ENCODE data around the gene STOX1.
"Not testable (repeated sequence)": the region's sequence is repeated elsewhere in the genome, so short reads cannot be mapped to it uniquely, and the experiment has no call there.

STOX1 gene, protein sequence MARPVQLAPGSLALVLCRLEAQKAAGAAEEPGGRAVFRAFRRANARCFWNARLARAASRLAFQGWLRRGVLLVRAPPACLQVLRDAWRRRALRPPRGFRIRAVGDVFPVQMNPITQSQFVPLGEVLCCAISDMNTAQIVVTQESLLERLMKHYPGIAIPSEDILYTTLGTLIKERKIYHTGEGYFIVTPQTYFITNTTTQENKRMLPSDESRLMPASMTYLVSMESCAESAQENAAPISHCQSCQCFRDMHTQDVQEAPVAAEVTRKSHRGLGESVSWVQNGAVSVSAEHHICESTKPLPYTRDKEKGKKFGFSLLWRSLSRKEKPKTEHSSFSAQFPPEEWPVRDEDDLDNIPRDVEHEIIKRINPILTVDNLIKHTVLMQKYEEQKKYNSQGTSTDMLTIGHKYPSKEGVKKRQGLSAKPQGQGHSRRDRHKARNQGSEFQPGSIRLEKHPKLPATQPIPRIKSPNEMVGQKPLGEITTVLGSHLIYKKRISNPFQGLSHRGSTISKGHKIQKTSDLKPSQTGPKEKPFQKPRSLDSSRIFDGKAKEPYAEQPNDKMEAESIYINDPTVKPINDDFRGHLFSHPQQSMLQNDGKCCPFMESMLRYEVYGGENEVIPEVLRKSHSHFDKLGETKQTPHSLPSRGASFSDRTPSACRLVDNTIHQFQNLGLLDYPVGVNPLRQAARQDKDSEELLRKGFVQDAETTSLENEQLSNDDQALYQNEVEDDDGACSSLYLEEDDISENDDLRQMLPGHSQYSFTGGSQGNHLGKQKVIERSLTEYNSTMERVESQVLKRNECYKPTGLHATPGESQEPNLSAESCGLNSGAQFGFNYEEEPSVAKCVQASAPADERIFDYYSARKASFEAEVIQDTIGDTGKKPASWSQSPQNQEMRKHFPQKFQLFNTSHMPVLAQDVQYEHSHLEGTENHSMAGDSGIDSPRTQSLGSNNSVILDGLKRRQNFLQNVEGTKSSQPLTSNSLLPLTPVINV

GRCh38 chr10:68826764-68827591, at the start of gene STOX1:
TSS of gene STOX1 (plus strand) at chr10:68827531. CDS start at chr10:68827624, 93 bp downstream.
- peak; percentile 72 for DNase-seq

- DNase-seq, result no peak
These were observed 45.4 kb upstream of the STOX1 start for GRCh38 chr10:68781613-68782574.

GRCh38 chr10:68784476-68784875, 42.9 kb upstream of the STOX1 start:
- no peak for DNase-seq

DNA sequence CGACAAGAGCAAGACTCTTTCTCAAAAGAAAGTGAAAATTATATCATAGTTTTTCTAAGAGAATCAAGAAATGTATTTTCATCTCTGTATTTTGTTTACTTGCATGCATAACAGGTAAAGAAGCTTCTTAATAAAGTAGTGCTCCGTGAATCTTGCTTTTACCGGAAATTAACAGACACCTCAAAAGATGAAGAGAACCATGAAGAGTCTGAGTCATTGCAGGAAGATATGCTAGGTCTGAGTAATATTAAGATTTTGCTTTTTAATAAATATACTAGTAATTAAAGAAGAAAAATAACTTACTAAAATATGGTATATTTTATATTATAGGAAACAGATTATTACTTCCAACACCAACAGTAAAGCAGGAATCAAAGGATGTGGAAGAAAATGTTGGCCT, 39.5 kb upstream of the STOX1 start:
- no peak for DNase-seq

GRCh38 chr10:68790476-68790875, 36.9 kb upstream of the STOX1 start:
- no peak for DNase-seq

DNA sequence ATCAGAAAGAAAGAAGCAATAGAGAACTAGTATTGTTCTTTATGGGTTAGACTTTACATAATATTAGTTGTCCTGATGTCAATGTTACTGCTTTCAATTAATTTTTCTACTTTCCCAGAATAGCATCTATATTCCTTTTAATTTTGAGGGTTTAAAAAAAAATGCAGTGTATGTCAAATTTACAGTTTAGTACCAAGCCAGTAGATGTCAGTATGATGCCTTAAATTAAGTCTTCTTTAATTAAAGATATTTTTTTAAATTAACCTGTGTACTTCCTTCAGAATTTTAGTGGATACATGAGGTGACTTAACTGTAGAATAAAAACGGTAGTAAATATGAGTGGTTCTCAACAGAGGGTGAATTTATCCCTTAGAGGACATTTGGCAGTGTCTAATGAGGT, 35.2 kb upstream of the STOX1 start:
- no peak for DNase-seq

GRCh38 chr10:68795886-68796532, 31.3 kb upstream of the STOX1 start:
- DNase-seq, result no peak

DNA sequence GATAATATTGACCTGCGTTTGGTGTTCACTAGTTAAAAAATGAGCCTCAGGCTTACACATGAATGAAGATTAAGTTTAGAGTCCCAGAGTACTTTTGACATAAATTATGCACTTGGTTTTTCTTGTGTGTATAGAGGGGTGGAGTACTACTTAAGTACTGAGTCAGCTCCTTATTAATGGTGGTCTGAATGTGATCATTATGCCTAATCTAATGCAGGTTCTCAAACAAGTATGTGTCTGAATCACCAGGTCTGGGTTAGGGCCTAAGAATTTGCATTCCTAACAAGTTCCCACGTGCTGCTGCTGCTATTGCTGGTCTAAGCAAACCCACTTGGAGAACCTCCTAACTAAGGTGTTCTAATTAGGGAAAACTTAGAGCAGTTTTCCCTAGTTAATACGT, 30.7 kb upstream of the STOX1 start:
- no peak for DNase-seq

DNA sequence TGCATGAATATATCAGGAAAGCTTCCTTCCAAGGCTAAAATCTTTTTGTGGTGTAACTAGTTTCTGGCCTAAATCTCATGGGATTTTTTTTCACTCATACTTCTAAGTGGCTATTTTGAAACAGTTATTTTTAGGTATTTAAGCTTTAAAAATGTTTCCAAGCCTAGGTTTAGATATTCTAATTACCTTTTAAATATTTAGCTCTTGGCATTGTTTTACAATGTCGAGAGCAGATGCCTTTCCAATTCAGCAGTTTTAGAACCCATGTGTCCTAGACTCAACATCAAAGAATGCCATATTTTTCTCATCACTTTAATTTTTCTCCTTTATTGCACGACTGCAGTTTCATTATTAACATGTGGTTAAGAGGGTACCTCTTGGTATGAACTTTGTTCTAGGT, 27.1 kb upstream of the STOX1 start:
- DNase-seq, result no peak

GRCh38 chr10:68804692-68805091, 22.6 kb upstream of the STOX1 start:
- DNase-seq, result no peak

GRCh38 chr10:68810830-68811229, 16.5 kb upstream of the STOX1 start:
- DNase-seq, result not testable (repeated sequence)

- no peak for DNase-seq
These were observed 15.9 kb upstream of the STOX1 start for GRCh38 chr10:68811314-68812009.

DNA sequence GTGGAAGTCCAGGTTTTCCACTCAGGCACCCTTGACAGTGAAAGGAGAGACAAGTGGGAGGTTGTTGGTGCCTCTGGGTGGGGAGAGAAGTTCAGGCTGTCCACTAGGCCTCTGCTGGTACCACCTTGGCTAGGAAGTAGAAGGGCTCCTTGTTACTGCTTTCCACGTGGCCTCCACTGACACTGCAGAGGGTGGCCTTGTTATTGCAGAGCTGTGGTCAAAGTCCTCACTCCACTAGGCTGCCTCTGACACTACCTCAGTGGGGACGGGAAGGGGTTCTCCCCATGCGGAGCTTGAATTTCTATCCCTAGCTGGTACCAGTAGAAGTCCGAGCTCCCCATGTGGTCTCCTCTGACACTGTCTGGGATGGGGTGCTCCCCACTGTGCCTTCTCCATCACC, 14.9 kb upstream of the STOX1 start:
- DNase-seq, result no peak

GRCh38 chr10:68813559-68813958, 13.8 kb upstream of the STOX1 start:
- no peak for DNase-seq

DNA sequence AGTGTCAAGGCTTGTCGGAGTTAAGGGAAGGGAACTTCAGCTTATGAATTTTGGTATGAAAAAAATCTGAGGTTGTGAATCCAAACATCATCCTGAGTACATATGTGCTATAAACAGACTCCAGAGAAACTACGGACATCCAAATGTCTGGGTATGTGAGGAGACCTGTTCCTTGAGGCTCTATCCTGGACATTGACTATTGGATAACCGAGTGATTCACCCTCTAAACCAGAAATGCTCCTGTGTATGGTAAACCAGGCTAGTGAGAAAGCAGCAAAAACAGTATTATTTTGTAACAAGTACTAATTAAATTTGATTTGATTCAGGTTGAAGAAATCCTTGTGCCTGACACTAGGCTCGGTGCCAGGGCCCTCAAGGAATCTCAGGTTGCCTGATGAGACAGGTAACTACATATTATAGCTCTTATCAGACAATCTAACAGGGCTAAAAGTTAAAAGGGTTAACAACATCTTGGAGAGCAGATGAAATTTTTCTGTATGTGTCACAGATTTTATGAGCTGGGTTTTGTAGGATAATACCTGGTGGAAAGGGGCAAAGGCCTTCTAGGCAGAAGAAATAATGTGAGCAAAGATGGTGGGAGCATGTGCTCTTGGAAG, 10.4 kb upstream of the STOX1 start:
- no peak for DNase-seq

- DNase-seq, result not testable (repeated sequence)
These were observed 7.0 kb upstream of the STOX1 start for GRCh38 chr10:68820359-68820758.

- not testable (repeated sequence) for DNase-seq
These were observed 4.7 kb upstream of the STOX1 start for GRCh38 chr10:68822626-68823025.

DNA sequence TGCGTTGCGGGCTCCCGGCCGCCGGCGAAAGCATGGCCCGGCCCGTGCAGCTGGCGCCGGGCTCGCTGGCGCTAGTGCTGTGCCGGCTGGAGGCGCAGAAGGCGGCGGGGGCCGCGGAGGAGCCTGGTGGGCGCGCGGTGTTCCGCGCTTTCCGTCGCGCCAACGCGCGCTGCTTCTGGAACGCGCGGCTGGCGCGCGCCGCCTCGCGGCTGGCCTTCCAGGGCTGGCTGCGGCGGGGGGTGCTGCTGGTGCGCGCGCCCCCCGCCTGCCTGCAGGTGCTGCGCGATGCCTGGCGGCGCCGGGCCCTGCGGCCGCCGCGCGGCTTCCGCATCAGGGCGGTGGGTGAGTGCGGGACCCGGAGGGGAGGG, 245 bp downstream of the STOX1 start:
- DNase-seq, result not testable (repeated sequence)

DNA sequence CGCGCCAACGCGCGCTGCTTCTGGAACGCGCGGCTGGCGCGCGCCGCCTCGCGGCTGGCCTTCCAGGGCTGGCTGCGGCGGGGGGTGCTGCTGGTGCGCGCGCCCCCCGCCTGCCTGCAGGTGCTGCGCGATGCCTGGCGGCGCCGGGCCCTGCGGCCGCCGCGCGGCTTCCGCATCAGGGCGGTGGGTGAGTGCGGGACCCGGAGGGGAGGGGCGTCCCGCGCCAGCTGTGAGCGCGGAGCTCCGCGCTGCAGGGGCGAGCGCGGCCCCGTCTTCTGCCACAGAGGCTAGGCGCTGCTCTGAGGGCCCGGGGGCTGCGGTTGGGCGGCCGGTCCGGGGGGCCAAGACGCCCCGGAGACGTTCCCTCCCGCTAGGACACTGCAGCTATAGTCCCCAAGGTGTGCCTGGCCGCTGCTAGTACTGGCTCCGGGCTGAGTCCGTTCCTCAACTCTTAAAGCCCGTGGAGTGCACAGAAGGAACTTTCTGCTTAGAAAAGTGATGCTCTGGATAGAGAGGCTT, 811 bp downstream of the STOX1 start:
- peak; percentile 18 for DNase-seq

GRCh38 chr10:68828833-68829232, 1.5 kb downstream of the STOX1 start:
- no peak for DNase-seq

All from stimulated activated CD4-positive, alpha-beta T cell treated with anti-CD3 and anti-CD28 coated beads, Interleukin-4, amount 100 ng/mL, for 1 hour (primary cell).